Endothelial cell of umbilical vein (primary cell): Measurements from ENCODE around the gene DTNA. TPM values are rescaled to one million over a fixed set of nuclear protein-coding genes. Genes with fewer than 3 reads are reported as not detected.
A peak's percentile ranks its signal among the peaks of the same experiment; 100 is the strongest.

Source experiments
- BruUV-seq: library from RNA; stranded (reverse); fragments of 400-500 nt; replicated peaks from 2 replicates; lab custom pipeline; 2021; lab: Mats Ljungman, UMichigan
- CTCF ChIA-PET: fragments of 300-600, 350-600 bp; sonication (Branson Sonifier 250); formaldehyde crosslinking; loops from one replicate; lab custom pipeline; 2021; ENCODE audit warnings: antibody characterized with exemption, inconsistent platforms; lab: Charles Lee
- POLR2A ChIA-PET: fragments of 300-600, 350-600 bp; sonication (Branson Sonifier 250); formaldehyde crosslinking; loops from one replicate; lab custom pipeline; 2021; ENCODE audit warnings: antibody characterized with exemption, inconsistent platforms; lab: Charles Lee
- DNase-seq: peaks from one replicate; pipeline ENCODE4 v3.0.0-alpha.2; 2011; ENCODE audit warnings: low read depth, low spot score
- FAIRE-seq: peaks from 2 replicates; lab custom pipeline; 2011; peaks lifted over from hg19 to GRCh38; lab: Jason Lieb, UNC
- H2AFZ ChIP-seq: 2 replicates; pipeline ENCODE4 v1.6.0; 2012; ENCODE audit warnings: low read depth, low read length, control low read depth, inconsistent platforms
- H3K27ac ChIP-seq: 2 replicates; pipeline ENCODE4 v1.5.1; 2011; ENCODE audit warnings: low read depth, mild to moderate bottlenecking, control low read depth, low read length, moderate library complexity; ENCODE audit not compliant: insufficient read depth
- H3K27me3 ChIP-seq, 2 experiments: 2 replicates each; pipeline versions ENCODE4 v1.6.0 to v1.6.1; 2011; ENCODE audit warnings: low read length in 2 of 2, mixed read lengths in 1 of 2; ENCODE audit not compliant: control insufficient read depth in 2 of 2, insufficient read depth in 2 of 2
- H3K36me3 ChIP-seq, 2 experiments: 2 replicates in 1 of 2; 3 replicates in 1 of 2; pipeline ENCODE4 v1.5.1; 2011; ENCODE audit warnings: low read length in 2 of 2, mild to moderate bottlenecking in 1 of 2, moderate library complexity in 1 of 2; ENCODE audit not compliant: control insufficient read depth in 2 of 2, insufficient read depth in 2 of 2; ENCODE audit errors: extremely low read depth in 1 of 2
- H3K4me1 ChIP-seq: 3 replicates; pipeline ENCODE4 v1.5.1; 2011; ENCODE audit warnings: mild to moderate bottlenecking, low read length; ENCODE audit not compliant: control insufficient read depth, insufficient read depth; ENCODE audit errors: extremely low read depth
- H3K4me2 ChIP-seq: 2 replicates; pipeline ENCODE4 v1.6.1; 2011; ENCODE audit warnings: low read length, control low read depth, mixed read lengths; ENCODE audit not compliant: insufficient read depth
- H3K4me3 ChIP-seq, 3 experiments: fragments of 200-600 bp in 1 of 3; sonication (generic), shearing (Covaris generic) in 1 of 3; replicated peaks in 1 of 3; 2 replicates each; pipeline ENCODE4 v1.5.1; 2011 to 2016; ENCODE audit warnings: control low read depth in 3 of 3, low read length in 3 of 3, mild to moderate bottlenecking in 2 of 3, inconsistent platforms in 1 of 3, low read depth in 1 of 3, moderate library complexity in 1 of 3; ENCODE audit not compliant: insufficient read depth in 1 of 3
- H3K79me2 ChIP-seq: 2 replicates; pipeline ENCODE4 v1.6.0; 2012; ENCODE audit warnings: low read length, inconsistent platforms; ENCODE audit not compliant: control insufficient read depth, insufficient read depth
- H3K9ac ChIP-seq: replicated peaks from 2 replicates; pipeline ENCODE3; 2011; ENCODE audit warnings: low read length, control low read depth; ENCODE audit not compliant: insufficient read depth; ENCODE audit errors: extremely low read depth
- H3K9me1 ChIP-seq: replicated peaks from 3 replicates; pipeline ENCODE4 v1.6.0; 2011; ENCODE audit warnings: mild to moderate bottlenecking, low read length; ENCODE audit not compliant: control insufficient read depth, insufficient read depth; ENCODE audit errors: extremely low read depth
- H3K9me3 ChIP-seq: replicated peaks from 2 replicates; pipeline ENCODE4 v1.5.1; 2012; ENCODE audit warnings: low read length, inconsistent platforms; ENCODE audit not compliant: control insufficient read depth, insufficient read depth
- H4K20me1 ChIP-seq: replicated peaks from 2 replicates; pipeline ENCODE3; 2011; ENCODE audit warnings: mild to moderate bottlenecking, low read length; ENCODE audit not compliant: control insufficient read depth, insufficient read depth; ENCODE audit errors: extremely low read depth
- CTCF ChIP-seq, 2 donors: IDR thresholded peaks; 1 replicate in 1 of 2; 2 replicates in 1 of 2; pipeline ENCODE4 v1.5.1; 2011; ENCODE audit warnings: low read length in 2 of 2, mild to moderate bottlenecking in 2 of 2, moderate library complexity in 2 of 2, control low read depth in 1 of 2, inconsistent platforms in 1 of 2, low read depth in 1 of 2; ENCODE audit not compliant: insufficient read depth in 1 of 2; ENCODE audit errors: extremely low read depth in 1 of 2
- EZH2 ChIP-seq: IDR thresholded peaks from 2 replicates; pipeline ENCODE4 v1.6.1; 2012; ENCODE audit warnings: borderline replicate concordance, low read depth, mild to moderate bottlenecking, moderate library complexity, low read length, inconsistent platforms; ENCODE audit not compliant: severe bottlenecking
- FOS ChIP-seq: IDR thresholded peaks from 2 replicates; pipeline ENCODE4 v1.6.1; 2011; ENCODE audit warnings: mild to moderate bottlenecking, low read length, moderate library complexity, borderline replicate concordance; ENCODE audit not compliant: insufficient read depth
- GATA2 ChIP-seq: IDR thresholded peaks from 2 replicates; pipeline ENCODE4 v1.7.0; 2011; ENCODE audit warnings: low read depth, mild to moderate bottlenecking, moderate library complexity, mixed read lengths, low read length; ENCODE audit not compliant: insufficient read length, insufficient read depth
- JUN ChIP-seq: IDR thresholded peaks from 2 replicates; pipeline ENCODE4 v1.6.1; 2011; ENCODE audit warnings: borderline replicate concordance, low read depth; ENCODE audit not compliant: insufficient read length, insufficient read depth
- POLR2A ChIP-seq: IDR thresholded peaks from 2 replicates; pipeline ENCODE4 v1.6.1; 2012; ENCODE audit warnings: low read depth, mild to moderate bottlenecking, control low read depth, low read length
- POLR2AphosphoS5 ChIP-seq: IDR thresholded peaks from 2 replicates; pipeline ENCODE4 v1.6.1; 2012; ENCODE audit warnings: low read depth, mild to moderate bottlenecking, control low read depth, low read length, moderate library complexity; ENCODE audit not compliant: insufficient read depth
- dilution Hi-C: fragments of 300-500 bp; cut with MboI; formaldehyde crosslinking; loops from one replicate; pipeline ENCODE4 v1.15.0; 2019; ENCODE audit warnings: low sequenced_read_pairs; ENCODE audit not compliant: extremely low pct_ligation_motif_present
- intact Hi-C: fragments of 100-400 bp; cut with micrococcal nuclease; formaldehyde crosslinking; loops from one replicate; pipeline ENCODE4 v1.10.0; 2022
- polyA plus RNA-seq, 4 experiments: library from polyadenylated mRNA; depleted of rRNA in 3 of 4; stranded (reverse) in 3 of 4; unstranded in 1 of 4; fragments of >200 nt; gene quantifications; 2 replicates each; pipeline versions ENCODE4 v1.2.1 to v1.2.3, GENCODE V29; 2011 to 2012; ENCODE audit warnings: missing spikeins in 1 of 4
- total RNA-seq: library from RNA; stranded (reverse); gene quantifications from 2 replicates; pipeline ENCODE4 v1.2.3, GENCODE V29; 2021

The DTNA gene
- total and polyA plus RNA-seq, 2 donors (not counting 3 experiments of a cell fraction or from before 2014, with no cell fraction given), result 6.6 to 15.3 TPM

GRCh38 chr18:34773378-34773777 lies 63.3 kb downstream of the DTNA start:
- Histone ChIP-seq H3K9me1 (no peaks in the 10 kb centered on the region), H3K36me3 (no peaks in the 10 kb centered on the region), H2AFZ (no peak overlapping the region), H3K4me2 (peak overlapping the region; percentile 57), H3K27ac (peak overlapping the region; percentile 71), H4K20me1 (no peaks in the 10 kb centered on the region), H3K27me3 (no peaks in the 10 kb centered on the region), H3K4me3 (no peak overlapping the region), H3K4me1 (peaks cover 26% of the 10 kb centered on the region), H3K79me2 (no peaks in the 10 kb centered on the region), H3K9ac (peak overlapping the region; percentile 38), H3K9me3 (no peaks in the 10 kb centered on the region)
- TF ChIP-seq FOS (peak; percentile 26), POLR2AphosphoS5 (no peak)
- peak; percentile 59 for DNase-seq
- POLR2A ChIA-PET, result no interaction called here
- dilution Hi-C loops, result no loop called here
- intact Hi-C loops, result loop anchor here (5.0 kb wide), 2 partner anchors 111 to 266 kb away; no protein-coding TSS in a partner anchor
- CTCF ChIA-PET, result interaction anchor here (0.8 to 3.3 kb wide), 5 partner anchors 10 to 112 kb away, joined by 3 to 30 read pairs (median 5); no protein-coding TSS in a partner anchor
- BruUV-seq, result no TSS peak
- FAIRE-seq, result peak; percentile 59

- Histone ChIP-seq H4K20me1 (no peaks in the 10 kb centered on the region), H3K4me1 (peaks cover 22% of the 10 kb centered on the region), H3K4me2 (peak overlapping the region; percentile 57), H3K4me3 (no peak overlapping the region), H3K9ac (peak overlapping the region; percentile 38), H3K9me1 (no peaks in the 10 kb centered on the region), H3K27ac (peak overlapping the region; percentile 57), H3K36me3 (no peaks in the 10 kb centered on the region), H3K79me2 (no peaks in the 10 kb centered on the region), H3K27me3 (no peaks in the 10 kb centered on the region), H3K9me3 (no peaks in the 10 kb centered on the region), H2AFZ (no peak overlapping the region)
- no peak for TF ChIP-seq CTCF (IDR thresholded peaks at IDR 0.05; ENCODE audit: extremely low read depth in 1 of 2, insufficient read depth in 1 of 2, low read depth in 1 of 2, low read length in 2 of 2)
- TF ChIP-seq GATA2, result no peak
- TF ChIP-seq EZH2, result no peak
- no peak for TF ChIP-seq POLR2AphosphoS5
- no peak for TF ChIP-seq FOS
- TF ChIP-seq JUN, result no peak
- TF ChIP-seq POLR2A, result no peak
- ChIA-PET POLR2A (no interaction called here), CTCF (interaction anchor here (0.8 to 3.3 kb wide), 5 partner anchors 11 to 113 kb away, joined by 3 to 30 read pairs (median 5); no protein-coding TSS in a partner anchor)
- dilution Hi-C loops (no loop called here), intact Hi-C loops (loop anchor here (5.0 kb wide), 2 partner anchors 112 to 267 kb away; no protein-coding TSS in a partner anchor)
- BruUV-seq, result no TSS peak
- FAIRE-seq, result peak; percentile 63
- peak; percentile 83 for DNase-seq
Observed at GRCh38 chr18:34773961-34774766, 64.1 kb downstream of the DTNA start.
